ENCODE measurements around the gene SLC44A3. TPM values are rescaled to one million over a fixed set of nuclear protein-coding genes. Genes with fewer than 3 reads are reported as not detected.

The SLC44A3 gene
- total and polyA plus RNA-seq, 3 experiments from 2014 or later: 0.31 to 0.83 (median 0.47) TPM

DNA sequence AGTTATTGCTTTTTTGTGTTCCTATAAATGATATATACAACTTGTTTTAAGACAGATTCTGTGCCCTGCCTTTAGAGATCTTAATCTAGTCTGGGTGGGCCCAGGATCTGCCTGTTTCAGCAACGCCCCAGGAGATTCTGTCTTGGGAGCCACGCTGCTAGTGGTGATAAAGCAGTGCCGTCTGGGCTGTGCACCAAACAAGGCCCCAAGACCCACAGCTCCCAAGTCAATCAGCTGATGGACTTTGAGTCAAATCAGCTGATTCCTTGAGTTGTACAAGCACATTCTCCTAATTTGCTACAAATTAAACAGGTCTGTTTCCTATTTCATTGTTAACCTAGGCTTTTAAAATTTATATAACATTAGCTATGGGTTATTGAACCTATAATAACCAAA, 15.7 kb upstream of the SLC44A3 start:
- Mint-ChIP-seq H3K27ac (no peak overlapping the region), H3K9me3 (no peaks in the 10 kb centered on the region), H3K36me3 (no peaks in the 10 kb centered on the region), H3K4me3 (no peak overlapping the region), H3K27me3 (peaks cover 4 to 22% of the 10 kb centered on the region in 2 donors), H3K4me1 (peaks cover 14 to 26% (median 19%) of the 10 kb centered on the region in 3 donors)
- H3K4me3 ChIP-seq (ENCODE audit: low read length): no peak overlapping the region
- POLR2A ChIA-PET: no interaction called here
- no peaks in the 10 kb centered on the region for H3K9me3 ChIP-seq (ENCODE audit: low read length)
- CTCF ChIA-PET: interaction anchor here (1.2 to 5.4 kb wide), 5 partner anchors 8 to 323 kb away, joined by 3 to 31 read pairs (median 5); no protein-coding TSS in a partner anchor
- no peaks in the 10 kb centered on the region for H3K36me3 ChIP-seq (ENCODE audit: insufficient read depth, low read length)
- no peak overlapping the region for H3K27ac ChIP-seq (ENCODE audit: low read depth, low read length)
- peaks cover 6% of the 10 kb centered on the region for H3K27me3 ChIP-seq (ENCODE audit: insufficient read depth, low read length, poor library complexity, severe bottlenecking)
- DNase-seq: no peak
- H3K4me1 ChIP-seq (ENCODE audit: insufficient read depth, low read length): no peaks in the 10 kb centered on the region

GRCh38 chr1:94805912-94806311, 14.2 kb upstream of the SLC44A3 start:
- Mint-ChIP-seq H3K36me3 (no peaks in the 10 kb centered on the region), H3K9me3 (no peaks in the 10 kb centered on the region), H3K4me1 (peaks cover 14 to 26% (median 19%) of the 10 kb centered on the region in 3 donors), H3K27ac (no peak overlapping the region), H3K4me3 (no peak overlapping the region), H3K27me3 (peaks cover 4 to 22% of the 10 kb centered on the region in 2 donors)
- peaks cover 6% of the 10 kb centered on the region for H3K27me3 ChIP-seq (ENCODE audit: insufficient read depth, low read length, poor library complexity, severe bottlenecking)
- ChIA-PET CTCF (interaction anchor here (0.7 to 5.4 kb wide), 10 partner anchors 10 to 1177 kb away, joined by 3 to 31 read pairs (median 3); no protein-coding TSS in a partner anchor), POLR2A (no interaction called here)
- no peaks in the 10 kb centered on the region for H3K36me3 ChIP-seq (ENCODE audit: insufficient read depth, low read length)
- DNase-seq: peak; percentile 13 to 54 (median 21)
- no peaks in the 10 kb centered on the region for H3K4me1 ChIP-seq (ENCODE audit: insufficient read depth, low read length)
- no peak overlapping the region for H3K4me3 ChIP-seq (ENCODE audit: low read length)
- no peaks in the 10 kb centered on the region for H3K9me3 ChIP-seq (ENCODE audit: low read length)
- H3K27ac ChIP-seq (ENCODE audit: low read depth, low read length): no peak overlapping the region

DNA sequence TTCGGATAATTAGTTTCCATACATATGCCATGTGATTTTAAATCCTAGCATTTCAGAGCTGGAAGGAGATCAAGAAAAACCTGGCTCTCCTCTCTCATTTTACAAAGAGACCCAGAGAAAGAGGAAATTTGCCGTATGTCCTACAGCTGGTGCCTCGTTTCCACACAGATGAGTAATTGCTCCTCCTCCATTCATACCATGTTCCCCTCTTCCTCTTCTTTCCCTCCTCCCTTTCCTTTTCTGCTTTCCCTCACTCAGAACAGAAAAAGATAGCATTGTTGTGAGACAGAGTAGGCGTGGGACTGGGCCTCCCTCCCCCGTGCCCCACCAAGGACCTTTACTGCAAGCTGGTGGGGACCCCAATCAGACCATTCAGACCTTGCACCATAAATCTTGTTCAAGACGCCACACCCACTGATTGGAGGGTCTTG, 13.7 kb upstream of the SLC44A3 start:
- Histone ChIP-seq H3K27ac (ENCODE audit: low read depth, low read length) (no peak overlapping the region), H3K4me1 (ENCODE audit: insufficient read depth, low read length) (no peaks in the 10 kb centered on the region), H3K27me3 (ENCODE audit: insufficient read depth, low read length, poor library complexity, severe bottlenecking) (peaks cover 6% of the 10 kb centered on the region), H3K4me3 (ENCODE audit: low read length) (no peak overlapping the region), H3K36me3 (ENCODE audit: insufficient read depth, low read length) (no peaks in the 10 kb centered on the region), H3K9me3 (ENCODE audit: low read length) (no peaks in the 10 kb centered on the region)
- no peak for DNase-seq
- H3K27ac Mint-ChIP-seq: no peak overlapping the region
- H3K27me3 Mint-ChIP-seq: peaks cover 4 to 22% of the 10 kb centered on the region in 2 donors
- H3K9me3 Mint-ChIP-seq: no peaks in the 10 kb centered on the region
- ChIA-PET POLR2A (no interaction called here), CTCF (interaction anchor here (1.0 to 5.4 kb wide), 3 partner anchors 10 to 325 kb away, joined by 3 to 31 read pairs (median 17); no protein-coding TSS in a partner anchor)
- no peaks in the 10 kb centered on the region for H3K36me3 Mint-ChIP-seq
- H3K4me1 Mint-ChIP-seq: peaks cover 13 to 24% (median 18%) of the 10 kb centered on the region in 3 donors
- H3K4me3 Mint-ChIP-seq: no peak overlapping the region

- H3K36me3 Mint-ChIP-seq: no peaks in the 10 kb centered on the region
- peaks cover 4 to 22% of the 10 kb centered on the region in 2 donors for H3K27me3 Mint-ChIP-seq
- H3K4me3 Mint-ChIP-seq: no peak overlapping the region
- peaks cover 6% of the 10 kb centered on the region for H3K27me3 ChIP-seq (ENCODE audit: insufficient read depth, low read length, poor library complexity, severe bottlenecking)
- peaks cover 9 to 15% (median 12%) of the 10 kb centered on the region in 3 donors for H3K4me1 Mint-ChIP-seq
- H3K36me3 ChIP-seq (ENCODE audit: insufficient read depth, low read length): no peaks in the 10 kb centered on the region
- H3K4me1 ChIP-seq (ENCODE audit: insufficient read depth, low read length): no peaks in the 10 kb centered on the region
- no peak overlapping the region for H3K27ac ChIP-seq (ENCODE audit: low read depth, low read length)
- DNase-seq: no peak
- no peaks in the 10 kb centered on the region for H3K9me3 ChIP-seq (ENCODE audit: low read length)
- H3K27ac Mint-ChIP-seq: peak overlapping the region in 1 of 8 donors; percentile 42
- POLR2A ChIA-PET: no interaction called here
- CTCF ChIA-PET: interaction anchor here (5.4 kb wide), 1 partner anchor 326 kb away, joined by 31 read pairs; no protein-coding TSS in a partner anchor
- H3K4me3 ChIP-seq (ENCODE audit: low read length): no peak overlapping the region
- peaks cover 0 to 5% (median 4%) of the 10 kb centered on the region in 5 donors for H3K9me3 Mint-ChIP-seq
These were observed 12.2 kb upstream of the SLC44A3 start for GRCh38 chr1:94807742-94808491.

DNA sequence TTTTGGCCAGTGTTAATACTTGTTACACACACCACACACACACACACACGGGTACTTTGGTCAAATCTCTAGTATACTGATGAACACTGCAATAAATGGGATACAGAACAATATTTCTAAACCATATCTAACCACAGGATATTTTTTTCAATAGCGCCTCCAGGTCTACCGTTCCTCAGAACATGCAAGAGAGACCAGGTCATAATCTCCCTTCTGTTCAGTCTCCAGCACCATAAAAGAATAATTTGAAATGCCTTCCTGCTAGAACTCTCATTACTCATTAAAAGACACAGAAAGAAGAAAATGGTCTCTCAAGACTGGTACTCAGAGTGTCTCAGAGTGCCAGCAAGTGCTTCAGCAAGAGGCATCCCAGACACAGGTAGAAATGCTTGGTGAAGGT, 11.5 kb upstream of the SLC44A3 start:
- Mint-ChIP-seq H3K27ac (peak overlapping the region in 1 of 8 donors; percentile 42), H3K27me3 (peaks cover 8 to 22% of the 10 kb centered on the region in 2 donors), H3K36me3 (no peaks in the 10 kb centered on the region), H3K4me1 (peaks cover 9 to 15% (median 12%) of the 10 kb centered on the region in 3 donors), H3K9me3 (peaks cover 0 to 6% (median 4%) of the 10 kb centered on the region in 5 donors), H3K4me3 (no peak overlapping the region)
- no peak overlapping the region for H3K27ac ChIP-seq (ENCODE audit: low read depth, low read length)
- POLR2A ChIA-PET: no interaction called here
- H3K4me1 ChIP-seq (ENCODE audit: insufficient read depth, low read length): no peaks in the 10 kb centered on the region
- H3K4me3 ChIP-seq (ENCODE audit: low read length): no peak overlapping the region
- CTCF ChIA-PET: interaction anchor here (5.4 kb wide), 1 partner anchor 327 kb away, joined by 31 read pairs; no protein-coding TSS in a partner anchor
- no peak for DNase-seq
- H3K9me3 ChIP-seq (ENCODE audit: low read length): no peaks in the 10 kb centered on the region
- H3K27me3 ChIP-seq (ENCODE audit: insufficient read depth, low read length, poor library complexity, severe bottlenecking): peaks cover 6% of the 10 kb centered on the region
- no peaks in the 10 kb centered on the region for H3K36me3 ChIP-seq (ENCODE audit: insufficient read depth, low read length)

DNA sequence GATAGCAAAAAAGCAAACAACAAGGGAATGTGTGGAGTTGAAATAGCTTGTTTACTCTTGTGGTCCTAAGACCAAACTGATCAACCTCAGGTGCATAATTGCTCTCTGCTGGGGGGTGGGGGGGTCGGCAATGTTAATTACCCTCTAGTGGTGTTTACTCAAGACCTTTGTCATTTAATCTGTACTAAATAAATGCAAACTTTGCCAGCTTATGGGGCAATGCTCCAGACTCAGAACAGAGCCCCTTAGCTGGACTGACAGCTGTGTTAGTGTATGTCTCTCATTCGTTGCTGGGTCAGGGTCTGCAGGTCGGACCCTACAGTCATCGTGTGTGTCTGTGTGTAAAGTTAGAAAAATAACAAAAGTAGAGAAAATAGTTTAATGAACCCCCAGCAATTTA, 7.2 kb upstream of the SLC44A3 start:
- no peak overlapping the region for H3K27ac Mint-ChIP-seq
- peaks cover 11 to 41% of the 10 kb centered on the region in 2 donors for H3K27me3 Mint-ChIP-seq
- H3K9me3 Mint-ChIP-seq: peaks cover 0 to 8% (median 4%) of the 10 kb centered on the region in 5 donors
- Histone ChIP-seq H3K4me3 (ENCODE audit: low read length) (no peak overlapping the region), H3K9me3 (ENCODE audit: low read length) (no peaks in the 10 kb centered on the region), H3K4me1 (ENCODE audit: insufficient read depth, low read length) (no peaks in the 10 kb centered on the region), H3K36me3 (ENCODE audit: insufficient read depth, low read length) (no peaks in the 10 kb centered on the region), H3K27me3 (ENCODE audit: insufficient read depth, low read length, poor library complexity, severe bottlenecking) (no peaks in the 10 kb centered on the region), H3K27ac (ENCODE audit: low read depth, low read length) (no peak overlapping the region)
- ChIA-PET CTCF (no interaction called here), POLR2A (no interaction called here)
- H3K4me3 Mint-ChIP-seq: no peak overlapping the region
- H3K4me1 Mint-ChIP-seq: peaks cover 0 to 6% (median 0%) of the 10 kb centered on the region in 3 donors
- no peak for DNase-seq
- H3K36me3 Mint-ChIP-seq: no peaks in the 10 kb centered on the region

DNA sequence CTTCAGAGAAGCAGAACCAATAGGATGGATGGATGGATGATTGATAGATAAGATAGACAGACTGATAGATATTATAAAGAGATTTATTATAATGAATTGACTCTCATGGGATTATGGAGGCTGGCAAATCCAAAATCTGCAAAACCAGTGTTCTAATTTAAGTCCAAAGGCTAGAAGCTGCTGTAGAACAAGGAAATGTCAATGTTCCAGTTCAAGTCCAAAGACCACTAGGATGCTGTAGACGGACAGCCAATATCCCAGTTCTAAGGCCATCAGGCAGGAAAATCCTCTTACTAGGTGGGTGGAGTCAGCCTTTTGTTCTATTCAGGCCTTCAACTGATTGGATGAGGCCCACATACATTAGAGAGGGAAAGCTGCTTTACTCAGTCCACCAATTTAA, 4.1 kb upstream of the SLC44A3 start:
- Histone ChIP-seq H3K4me1 (ENCODE audit: insufficient read depth, low read length) (no peaks in the 10 kb centered on the region), H3K4me3 (ENCODE audit: low read length) (no peak overlapping the region), H3K9me3 (ENCODE audit: low read length) (no peaks in the 10 kb centered on the region), H3K27me3 (ENCODE audit: insufficient read depth, low read length, poor library complexity, severe bottlenecking) (no peaks in the 10 kb centered on the region), H3K27ac (ENCODE audit: low read depth, low read length) (no peak overlapping the region), H3K36me3 (ENCODE audit: insufficient read depth, low read length) (no peaks in the 10 kb centered on the region)
- ChIA-PET CTCF (no interaction called here), POLR2A (no interaction called here)
- Mint-ChIP-seq H3K27ac (no peak overlapping the region), H3K36me3 (no peaks in the 10 kb centered on the region), H3K9me3 (peaks cover 0 to 8% (median 4%) of the 10 kb centered on the region in 5 donors), H3K27me3 (peaks cover 30 to 53% of the 10 kb centered on the region in 2 donors), H3K4me3 (no peak overlapping the region), H3K4me1 (peaks cover 5 to 13% (median 11%) of the 10 kb centered on the region in 3 donors)
- DNase-seq: no peak

- Mint-ChIP-seq H3K4me1 (peaks cover 6 to 14% (median 13%) of the 10 kb centered on the region in 3 donors), H3K36me3 (no peaks in the 10 kb centered on the region), H3K4me3 (no peak overlapping the region), H3K27ac (no peak overlapping the region), H3K9me3 (peaks cover 0 to 5% (median 0%) of the 10 kb centered on the region in 5 donors), H3K27me3 (peaks cover 34 to 70% of the 10 kb centered on the region in 2 donors)
- Histone ChIP-seq H3K9me3 (ENCODE audit: low read length) (no peaks in the 10 kb centered on the region), H3K27ac (ENCODE audit: low read depth, low read length) (no peak overlapping the region), H3K27me3 (ENCODE audit: insufficient read depth, low read length, poor library complexity, severe bottlenecking) (no peaks in the 10 kb centered on the region), H3K4me1 (ENCODE audit: insufficient read depth, low read length) (no peaks in the 10 kb centered on the region), H3K36me3 (ENCODE audit: insufficient read depth, low read length) (no peaks in the 10 kb centered on the region), H3K4me3 (ENCODE audit: low read length) (no peak overlapping the region)
- ChIA-PET POLR2A (no interaction called here), CTCF (no interaction called here)
- DNase-seq: no peak
These were observed 2.4 kb upstream of the SLC44A3 start for GRCh38 chr1:94817712-94818111.

Data from CD8-positive, alpha-beta memory T cell (primary cell).